Eye (tissue), 1 donor: ENCODE measurements around the gene CGB8.
A peak's percentile ranks its signal among the peaks of the same experiment; 100 is the strongest.
"Not testable (repeated sequence)": the region's sequence is repeated elsewhere in the genome, so short reads cannot be mapped to it uniquely, and the experiment has no call there.

ENCODE experiments used
- DNase-seq: peaks from one replicate; pipeline ENCODE4 v3.0.0-alpha.2; 2015

Gene CGB8

GRCh38 chr19:49064768-49065611 is 16.1 kb upstream of the CGB8 start, which contains the start of gene NTF4:
Gene NTF4, minus strand, starts transcription at chr19:49064818. Its CDS starts 2,821 bp downstream, at chr19:49061997.
- peak; percentile 79 for DNase-seq

- no peak for DNase-seq
Observed at GRCh38 chr19:49064029-49064629, 15.2 kb upstream of the CGB8 start.

GRCh38 chr19:49061445-49061844 is 12.5 kb upstream of the CGB8 start:
- no peak for DNase-seq

GRCh38 chr19:49061000-49061399 is 12.1 kb upstream of the CGB8 start:
- no peak for DNase-seq

- no peak for DNase-seq
Observed at GRCh38 chr19:49059053-49059452, 10.1 kb upstream of the CGB8 start.

GRCh38 chr19:49058562-49058961 is 9.7 kb upstream of the CGB8 start:
- DNase-seq = peak; percentile 33

GRCh38 chr19:49057636-49058234 is 8.8 kb upstream of the CGB8 start, which contains the start of gene CGB7:
Gene CGB7, minus strand, starts transcription at chr19:49057749. Its CDS starts 2,374 bp downstream, at chr19:49055375.
- DNase-seq = peak; percentile 86

- peak; percentile 35 for DNase-seq
Observed at GRCh38 chr19:49056902-49057596, 8.1 kb upstream of the CGB8 start.

- DNase-seq = peak; percentile 70
Observed at GRCh38 chr19:49056101-49056901, 7.4 kb upstream of the CGB8 start.

GRCh38 chr19:49050376-49051033 is 1.6 kb upstream of the CGB8 start:
- DNase-seq = not testable (repeated sequence)

GRCh38 chr19:49049834-49050233 is 923 bp upstream of the CGB8 start:
- DNase-seq = not testable (repeated sequence)

- not testable (repeated sequence) for DNase-seq
Observed at GRCh38 chr19:49043548-49043947, 5.4 kb downstream of the CGB8 start, which contains the start of gene CGB5. Gene CGB5, plus strand, starts transcription at chr19:49043848. Its CDS starts 362 bp downstream, at chr19:49044210.

- not testable (repeated sequence) for DNase-seq
Observed at GRCh38 chr19:49042666-49043065, 6.2 kb downstream of the CGB8 start.

- DNase-seq = no peak
Observed at GRCh38 chr19:49042177-49042576, 6.7 kb downstream of the CGB8 start.

- not testable (repeated sequence) for DNase-seq
Observed at GRCh38 chr19:49039736-49040135, 9.2 kb downstream of the CGB8 start.

- DNase-seq = not testable (repeated sequence)
Observed at GRCh38 chr19:49038557-49039276, 10.2 kb downstream of the CGB8 start.

GRCh38 chr19:49038111-49038510 is 10.8 kb downstream of the CGB8 start:
- not testable (repeated sequence) for DNase-seq

GRCh38 chr19:49036815-49037214 is 12.1 kb downstream of the CGB8 start, which contains the start of gene CGB1:
Gene CGB1, minus strand, starts transcription at chr19:49036895. Its CDS starts 184 bp downstream, at chr19:49036711.
- DNase-seq = not testable (repeated sequence)

GRCh38 chr19:49031642-49032301 is 17.1 kb downstream of the CGB8 start, which contains the start of gene CGB2:
Gene CGB2, plus strand, starts transcription at chr19:49031890. Its CDS starts 206 bp downstream, at chr19:49032096.
- not testable (repeated sequence) for DNase-seq

GRCh38 chr19:49030323-49030722 is 18.6 kb downstream of the CGB8 start:
- not testable (repeated sequence) for DNase-seq
